SK-N-SH treated with all-trans-retinoic acid at 6 μM for 48 hours (cell line): ENCODE measurements around the gene STUM.

Source experiments
- ATAC-seq: fragments of 200-7000 bp; cut with Tn5 transposase; 3 replicates; pipeline ENCODE4 v1.9.1; 2020; ENCODE audit warnings: mild to moderate bottlenecking, moderate library complexity
- ARNTL ChIP-seq: fragments of 450-650 bp; formaldehyde crosslinking; IDR thresholded peaks from 2 replicates; pipeline ENCODE4 v1.5.0; 2020; ENCODE audit warnings: low read depth, mild to moderate bottlenecking, moderate library complexity, borderline replicate concordance
- CREB5 ChIP-seq: fragments of 250-450 bp; sonication (Bioruptor Pico); IDR thresholded peaks from 2 replicates; pipeline ENCODE4 v1.5.1; 2020; ENCODE audit warnings: low read depth, mild to moderate bottlenecking, moderate library complexity
- CSDC2 ChIP-seq: fragments of 250-450 bp; sonication (Bioruptor Pico); IDR thresholded peaks from 2 replicates; pipeline ENCODE4 v1.5.0; 2020; ENCODE audit warnings: mild to moderate bottlenecking, moderate library complexity
- GLIS3 ChIP-seq: fragments of 250-450 bp; sonication (Bioruptor Pico); IDR thresholded peaks from 2 replicates; pipeline ENCODE4 v1.5.0; 2020; ENCODE audit warnings: mild to moderate bottlenecking, moderate library complexity
- ISL1 ChIP-seq: fragments of 250-450 bp; sonication (Bioruptor Pico); IDR thresholded peaks from 2 replicates; pipeline ENCODE4 v2.1.2; 2022; ENCODE audit warnings: mild to moderate bottlenecking, moderate library complexity
- OSR1 ChIP-seq: fragments of 250-450 bp; sonication (Bioruptor Pico); IDR thresholded peaks from 2 replicates; pipeline ENCODE4 v1.8.0; 2022; ENCODE audit warnings: moderate library complexity, mild to moderate bottlenecking, inconsistent platforms
- PPARA ChIP-seq: fragments of 250-450 bp; sonication (Bioruptor Pico); IDR thresholded peaks from 2 replicates; pipeline ENCODE4 v1.5.0; 2020; ENCODE audit warnings: mild to moderate bottlenecking, borderline replicate concordance
- RARB ChIP-seq: fragments of 250-450 bp; sonication (Bioruptor Pico); IDR thresholded peaks from 2 replicates; pipeline ENCODE4 v1.8.0; 2021; ENCODE audit warnings: mild to moderate bottlenecking, moderate library complexity
- TCF4 ChIP-seq: fragments of 250-450 bp; sonication (Bioruptor Pico); IDR thresholded peaks from 2 replicates; pipeline ENCODE4 v1.8.0; 2021; ENCODE audit warnings: mild to moderate bottlenecking, moderate library complexity, borderline replicate concordance
- TOX ChIP-seq: fragments of 250-450 bp; sonication (Bioruptor Pico); IDR thresholded peaks from 2 replicates; pipeline ENCODE4 v1.8.0; 2021; ENCODE audit warnings: mild to moderate bottlenecking, moderate library complexity, borderline replicate concordance
- ZC3H10 ChIP-seq: fragments of 250-450 bp; sonication (Bioruptor Pico); IDR thresholded peaks from 2 replicates; pipeline ENCODE4 v1.5.1; 2021; ENCODE audit warnings: mild to moderate bottlenecking, moderate library complexity
- ZFP3 ChIP-seq: fragments of 250-450 bp; sonication (Bioruptor Pico); IDR thresholded peaks from 2 replicates; pipeline ENCODE4 v1.5.0; 2020; ENCODE audit warnings: mild to moderate bottlenecking, moderate library complexity
- ZFP30 ChIP-seq: fragments of 450-650 bp; formaldehyde crosslinking; IDR thresholded peaks from 2 replicates; pipeline ENCODE4 v1.5.0; 2022; ENCODE audit warnings: mild to moderate bottlenecking, moderate library complexity
- ZNF565 ChIP-seq: fragments of 450-650 bp; formaldehyde crosslinking; conservative IDR thresholded peaks from 2 replicates; pipeline ENCODE4 v1.5.0; 2020; ENCODE audit warnings: low read depth, mild to moderate bottlenecking, moderate library complexity
- ZNF8 ChIP-seq: fragments of 450-650 bp; formaldehyde crosslinking; IDR thresholded peaks from 2 replicates; pipeline ENCODE4 v1.5.0; 2020; ENCODE audit warnings: mild to moderate bottlenecking, moderate library complexity
- TF ChIP-seq, protein P1 (sequence below): fragments of 250-450 bp; sonication (Bioruptor Pico); IDR thresholded peaks from 2 replicates; pipeline ENCODE4 v1.5.1; 2021; ENCODE audit warnings: mild to moderate bottlenecking, moderate library complexity
- TF ChIP-seq, protein P2 (sequence below): fragments of 250-450 bp; sonication (Bioruptor Pico); IDR thresholded peaks from 2 replicates; pipeline ENCODE4 v1.8.0; 2021; ENCODE audit warnings: low read depth, mild to moderate bottlenecking, moderate library complexity, borderline replicate concordance
- TF ChIP-seq, protein P3 (sequence below): fragments of 250-450 bp; sonication (Bioruptor Pico); IDR thresholded peaks from 2 replicates; pipeline ENCODE4 v1.8.0; 2020; ENCODE audit warnings: mild to moderate bottlenecking, moderate library complexity, borderline replicate concordance

The STUM gene

DNA sequence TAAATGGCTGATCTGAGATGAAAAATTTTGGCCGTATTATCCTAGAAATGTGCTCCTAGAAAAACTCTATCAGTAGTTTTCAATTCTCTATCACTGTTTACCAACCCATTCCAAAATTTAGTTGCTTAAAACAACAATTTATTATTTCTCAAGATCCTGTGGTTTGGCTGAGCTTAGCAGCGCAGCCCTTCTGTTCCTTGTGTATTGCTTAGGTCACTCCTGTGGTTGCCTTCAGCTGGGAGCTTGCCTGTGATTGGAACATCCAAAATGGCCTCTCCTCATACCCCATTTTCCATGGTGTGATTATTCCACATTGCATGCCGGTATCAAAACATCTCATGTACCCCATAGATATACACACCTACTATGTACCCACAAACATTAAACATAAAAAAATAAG, 22.8 kb upstream of the STUM start (continued):
- TF ChIP-seq, protein P1, sequence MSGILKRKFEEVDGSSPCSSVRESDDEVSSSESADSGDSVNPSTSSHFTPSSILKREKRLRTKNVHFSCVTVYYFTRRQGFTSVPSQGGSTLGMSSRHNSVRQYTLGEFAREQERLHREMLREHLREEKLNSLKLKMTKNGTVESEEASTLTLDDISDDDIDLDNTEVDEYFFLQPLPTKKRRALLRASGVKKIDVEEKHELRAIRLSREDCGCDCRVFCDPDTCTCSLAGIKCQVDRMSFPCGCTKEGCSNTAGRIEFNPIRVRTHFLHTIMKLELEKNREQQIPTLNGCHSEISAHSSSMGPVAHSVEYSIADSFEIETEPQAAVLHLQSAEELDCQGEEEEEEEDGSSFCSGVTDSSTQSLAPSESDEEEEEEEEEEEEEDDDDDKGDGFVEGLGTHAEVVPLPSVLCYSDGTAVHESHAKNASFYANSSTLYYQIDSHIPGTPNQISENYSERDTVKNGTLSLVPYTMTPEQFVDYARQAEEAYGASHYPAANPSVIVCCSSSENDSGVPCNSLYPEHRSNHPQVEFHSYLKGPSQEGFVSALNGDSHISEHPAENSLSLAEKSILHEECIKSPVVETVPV (CRISPR knock-in tag): no peak
- no peak for TF ChIP-seq OSR1
- no peak for TF ChIP-seq ZNF565
- no peak for TF ChIP-seq ISL1 (CRISPR knock-in tag)
- TF ChIP-seq TOX (CRISPR knock-in tag): no peak

DNA sequence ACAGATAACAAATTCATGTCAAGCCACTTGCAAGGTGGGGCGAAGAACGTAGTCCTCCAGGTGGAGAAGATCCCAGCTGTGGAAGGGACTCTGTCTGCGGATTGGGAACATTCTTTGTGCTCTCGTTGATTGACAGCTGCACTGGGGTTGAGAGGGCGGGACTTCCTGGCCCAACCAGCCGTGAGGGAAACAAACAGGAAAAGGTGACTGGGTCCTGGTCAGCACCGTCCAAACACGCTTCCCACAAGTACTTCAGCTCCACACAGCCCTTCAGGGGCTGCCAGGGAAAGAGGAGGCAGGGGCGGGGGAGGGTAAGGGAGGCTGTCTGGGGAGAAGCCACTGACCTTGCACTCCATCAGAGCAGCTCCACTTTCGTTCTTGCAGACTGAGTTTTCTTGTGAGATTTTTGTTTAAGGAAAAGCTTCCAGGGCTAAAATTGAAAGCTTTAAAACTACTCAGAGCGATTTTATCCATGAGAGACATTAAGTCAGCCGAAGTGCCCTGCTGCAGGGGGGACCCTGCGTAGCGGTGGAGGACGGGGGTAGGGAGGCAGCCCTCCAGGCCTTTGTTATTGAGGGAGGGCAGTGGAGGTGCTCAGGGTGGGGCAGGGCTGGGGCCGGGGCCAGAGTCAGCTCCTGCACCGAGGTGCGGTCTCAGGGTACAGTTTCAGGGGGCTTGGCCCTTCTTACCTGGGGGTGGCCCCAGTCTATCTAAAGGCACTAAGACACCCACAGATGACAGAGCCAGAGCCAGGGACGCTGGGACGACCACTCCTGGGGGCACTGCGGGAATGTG, 21.6 kb upstream of the STUM start:
- ATAC-seq: peak; percentile 25; the same call in 2 of the 3 replicates
- TF ChIP-seq ZFP3 (CRISPR knock-in tag) (no peak), CREB5 (CRISPR knock-in tag) (no peak), PPARA (no peak), TCF4 (no peak), CSDC2 (CRISPR knock-in tag) (no peak), ZC3H10 (CRISPR knock-in tag) (no peak)
- TF ChIP-seq, all 23 proteins: peak for 0

DNA sequence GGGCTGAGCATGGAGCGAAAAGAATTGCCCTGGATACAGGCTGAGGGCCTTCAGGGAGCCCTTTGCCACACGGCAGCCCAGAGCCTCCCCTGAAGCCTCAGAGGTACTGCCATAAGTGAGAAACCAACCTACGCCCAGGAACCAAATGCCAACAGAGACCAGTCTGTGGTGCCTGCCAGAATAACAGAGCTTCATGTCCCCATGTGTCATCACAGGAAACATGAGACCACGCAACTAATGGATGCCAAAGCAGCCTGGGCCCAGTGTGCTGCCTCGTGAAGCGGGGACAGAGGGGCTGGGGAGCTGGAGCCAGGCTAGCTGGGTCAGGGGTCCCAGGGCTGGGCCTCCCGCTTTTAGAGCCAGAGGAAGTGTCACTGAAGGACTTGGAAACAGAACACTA, 18.7 kb upstream of the STUM start:
- ATAC-seq: no peak
- TF ChIP-seq CSDC2 (CRISPR knock-in tag) (no peak), ZNF565 (no peak), ZNF8 (CRISPR knock-in tag) (no peak), ARNTL (CRISPR knock-in tag) (no peak), OSR1 (no peak)
- TF ChIP-seq, protein P2, sequence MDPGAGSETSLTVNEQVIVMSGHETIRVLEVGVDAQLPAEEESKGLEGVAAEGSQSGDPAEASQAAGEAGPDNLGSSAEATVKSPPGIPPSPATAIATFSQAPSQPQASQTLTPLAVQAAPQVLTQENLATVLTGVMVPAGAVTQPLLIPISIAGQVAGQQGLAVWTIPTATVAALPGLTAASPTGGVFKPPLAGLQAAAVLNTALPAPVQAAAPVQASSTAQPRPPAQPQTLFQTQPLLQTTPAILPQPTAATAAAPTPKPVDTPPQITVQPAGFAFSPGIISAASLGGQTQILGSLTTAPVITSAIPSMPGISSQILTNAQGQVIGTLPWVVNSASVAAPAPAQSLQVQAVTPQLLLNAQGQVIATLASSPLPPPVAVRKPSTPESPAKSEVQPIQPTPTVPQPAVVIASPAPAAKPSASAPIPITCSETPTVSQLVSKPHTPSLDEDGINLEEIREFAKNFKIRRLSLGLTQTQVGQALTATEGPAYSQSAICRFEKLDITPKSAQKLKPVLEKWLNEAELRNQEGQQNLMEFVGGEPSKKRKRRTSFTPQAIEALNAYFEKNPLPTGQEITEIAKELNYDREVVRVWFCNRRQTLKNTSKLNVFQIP: no peak

- TF ChIP-seq, protein P1 (CRISPR knock-in tag): no peak
- no peak for TF ChIP-seq CSDC2 (CRISPR knock-in tag)
- TF ChIP-seq, protein P3, sequence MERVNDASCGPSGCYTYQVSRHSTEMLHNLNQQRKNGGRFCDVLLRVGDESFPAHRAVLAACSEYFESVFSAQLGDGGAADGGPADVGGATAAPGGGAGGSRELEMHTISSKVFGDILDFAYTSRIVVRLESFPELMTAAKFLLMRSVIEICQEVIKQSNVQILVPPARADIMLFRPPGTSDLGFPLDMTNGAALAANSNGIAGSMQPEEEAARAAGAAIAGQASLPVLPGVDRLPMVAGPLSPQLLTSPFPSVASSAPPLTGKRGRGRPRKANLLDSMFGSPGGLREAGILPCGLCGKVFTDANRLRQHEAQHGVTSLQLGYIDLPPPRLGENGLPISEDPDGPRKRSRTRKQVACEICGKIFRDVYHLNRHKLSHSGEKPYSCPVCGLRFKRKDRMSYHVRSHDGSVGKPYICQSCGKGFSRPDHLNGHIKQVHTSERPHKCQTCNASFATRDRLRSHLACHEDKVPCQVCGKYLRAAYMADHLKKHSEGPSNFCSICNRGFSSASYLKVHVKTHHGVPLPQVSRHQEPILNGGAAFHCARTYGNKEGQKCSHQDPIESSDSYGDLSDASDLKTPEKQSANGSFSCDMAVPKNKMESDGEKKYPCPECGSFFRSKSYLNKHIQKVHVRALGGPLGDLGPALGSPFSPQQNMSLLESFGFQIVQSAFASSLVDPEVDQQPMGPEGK: no peak
- no peak for TF ChIP-seq RARB (CRISPR knock-in tag)
- TF ChIP-seq, protein P2: no peak
- TF ChIP-seq ZFP30 (CRISPR knock-in tag): no peak
- TF ChIP-seq GLIS3: no peak
- no peak for TF ChIP-seq ZC3H10 (CRISPR knock-in tag)
- TF ChIP-seq ZFP3 (CRISPR knock-in tag): no peak
- TF ChIP-seq CREB5 (CRISPR knock-in tag): no peak
- no peak for TF ChIP-seq TOX (CRISPR knock-in tag)
- TF ChIP-seq ZNF8 (CRISPR knock-in tag): no peak
- no peak for TF ChIP-seq OSR1
- TF ChIP-seq, all 23 proteins: peak for 0
- ATAC-seq: no peak
These were observed 18.0 kb upstream of the STUM start for GRCh38 chr1:226530591-226530990.
